NB4 (cell line): Measurements from ENCODE around the gene OR4Q2.

ENCODE experiments used
- CTCF ChIP-seq: IDR thresholded peaks from one replicate; pipeline ENCODE4 v1.5.1; 2012; ENCODE audit warnings: low read depth, low read length
- POLR2A ChIP-seq: IDR thresholded peaks from 2 replicates; pipeline ENCODE4 v1.6.1; 2011; ENCODE audit warnings: mild to moderate bottlenecking; ENCODE audit not compliant: insufficient read length; ENCODE audit errors: extremely low read depth
- TF ChIP-seq, protein P1 (sequence below): IDR thresholded peaks from 2 replicates; pipeline ENCODE4 v1.6.1; 2011; ENCODE audit warnings: low read depth, low read length

DNA sequence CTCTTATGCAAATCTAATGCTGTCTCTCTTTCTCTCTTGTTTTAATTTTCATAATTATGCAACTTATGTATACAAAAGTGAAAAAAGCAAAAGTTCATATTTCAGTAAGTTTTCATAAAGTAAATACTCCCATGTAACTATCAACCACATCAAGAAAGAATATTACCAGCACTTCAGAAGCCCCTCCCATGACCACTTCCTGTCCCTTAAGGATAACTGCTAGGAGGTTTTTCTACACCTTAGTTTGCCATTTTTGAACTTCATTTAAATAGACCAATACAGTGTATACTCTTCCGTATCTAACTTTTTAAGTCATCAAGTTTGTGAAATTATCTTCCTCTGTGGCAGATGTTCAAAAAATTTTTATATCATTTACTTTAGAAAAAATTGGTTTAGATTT lies 27.1 kb upstream of the OR4Q2 start:
- TF ChIP-seq POLR2A (no peak), CTCF (no peak)
- TF ChIP-seq, protein P1, sequence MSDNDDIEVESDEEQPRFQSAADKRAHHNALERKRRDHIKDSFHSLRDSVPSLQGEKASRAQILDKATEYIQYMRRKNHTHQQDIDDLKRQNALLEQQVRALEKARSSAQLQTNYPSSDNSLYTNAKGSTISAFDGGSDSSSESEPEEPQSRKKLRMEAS, result no peak
